GOT3 (cell line): ENCODE measurements around the gene NDUFV3.
"Not testable (repeated sequence)": the region's sequence is repeated elsewhere in the genome, so short reads cannot be mapped to it uniquely, and the experiment has no call there.

Experiments
- DNase-seq: peaks from one replicate; lab custom pipeline; 2025; ENCODE audit warnings: mixed read lengths; lab: John Stamatoyannopoulos, UW

Gene NDUFV3

DNA sequence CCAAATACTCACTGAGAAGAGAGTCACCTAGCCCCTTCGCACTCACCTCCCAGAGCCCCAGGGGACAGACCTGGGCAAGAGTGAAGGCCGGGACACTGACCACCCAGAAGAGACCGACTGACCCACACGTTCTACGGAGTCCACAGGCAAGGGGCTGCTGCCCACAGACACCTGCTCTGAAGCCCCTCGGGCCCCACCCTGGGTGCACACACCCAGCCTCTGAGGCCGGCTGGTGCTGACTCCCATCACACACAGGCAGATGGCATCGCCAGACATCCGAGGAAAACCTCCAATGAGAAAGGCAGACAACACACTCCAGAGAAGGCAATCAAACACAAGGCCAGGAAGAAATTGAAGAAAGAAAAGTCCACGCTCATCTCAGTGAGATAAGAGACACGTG, 35.9 kb upstream of the NDUFV3 start:
- no peak for DNase-seq

DNA sequence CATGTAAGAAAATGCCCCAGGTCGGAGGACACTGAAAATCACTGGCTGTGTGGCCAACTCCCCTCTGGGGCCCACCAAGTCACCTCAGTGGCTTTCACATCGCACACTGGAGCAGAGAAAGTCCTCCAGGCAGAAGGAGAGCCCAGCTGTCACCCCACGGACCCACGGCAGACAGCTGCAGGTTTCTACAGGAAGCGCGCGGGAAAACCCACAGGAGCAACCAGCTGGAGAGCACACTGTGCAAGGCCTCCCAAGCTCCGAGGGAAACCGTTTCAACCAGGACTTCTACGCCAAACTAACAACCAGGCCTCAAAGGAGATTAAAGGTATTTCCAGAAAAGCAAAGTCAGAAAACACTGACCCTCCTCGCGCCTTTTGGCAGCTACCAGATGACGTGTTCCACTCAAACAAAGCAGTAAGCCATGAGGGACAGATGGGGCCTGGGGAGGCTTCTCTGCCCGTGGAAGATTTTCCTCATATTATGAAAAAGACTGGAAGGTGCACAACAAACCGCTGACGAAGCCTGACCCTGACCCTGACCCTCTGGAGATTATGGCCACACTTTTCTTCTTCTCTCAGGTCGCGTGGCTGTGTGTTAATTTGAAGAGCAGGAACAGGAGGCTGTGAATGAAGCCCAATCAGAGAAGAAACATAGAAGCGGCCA, 34.8 kb upstream of the NDUFV3 start:
- DNase-seq = no peak

DNA sequence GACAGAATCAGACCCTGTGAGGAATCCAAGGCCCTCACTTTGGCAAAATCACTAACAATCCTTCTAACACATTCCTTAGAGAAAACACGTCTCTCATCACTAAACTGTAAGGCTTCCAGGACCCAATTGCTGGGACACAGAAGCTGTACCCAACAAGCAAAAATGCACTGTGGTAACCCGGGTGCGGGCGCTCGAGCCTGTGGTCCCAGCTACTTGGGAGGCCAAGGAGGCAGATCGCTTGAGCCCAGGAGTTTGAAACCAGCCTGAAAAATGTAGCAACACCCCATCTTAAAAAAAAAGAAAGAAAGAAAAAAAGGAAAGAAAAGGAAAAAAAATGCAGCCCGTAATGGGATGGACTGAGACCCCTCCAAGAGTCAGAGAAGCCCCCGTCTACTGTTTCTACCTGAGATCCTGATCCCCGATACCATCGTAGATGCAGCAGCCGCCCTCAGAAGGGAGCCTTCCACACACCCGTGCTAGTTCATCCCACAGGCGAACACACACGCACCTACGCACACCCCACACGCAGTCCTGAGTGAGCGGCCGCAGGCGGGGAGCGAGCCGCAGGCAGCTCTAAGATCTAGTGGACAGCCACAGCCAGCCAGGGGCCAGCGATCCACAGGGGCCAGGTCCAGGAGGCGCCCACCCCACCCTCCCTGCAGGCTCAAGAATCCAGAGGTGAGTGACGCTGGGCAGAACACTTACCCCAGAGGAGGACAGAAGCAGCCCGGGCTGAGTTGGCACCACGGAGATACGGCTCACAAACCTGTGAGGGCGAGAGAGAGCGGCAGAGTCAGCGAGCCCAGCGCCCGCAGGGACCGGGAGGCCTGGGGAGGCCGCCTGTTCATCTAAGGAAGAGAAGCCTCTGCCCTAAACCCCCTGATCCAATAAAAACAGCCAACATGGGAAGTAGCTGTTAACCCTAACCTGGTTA, 33.9 kb upstream of the NDUFV3 start:
- DNase-seq = no peak

DNA sequence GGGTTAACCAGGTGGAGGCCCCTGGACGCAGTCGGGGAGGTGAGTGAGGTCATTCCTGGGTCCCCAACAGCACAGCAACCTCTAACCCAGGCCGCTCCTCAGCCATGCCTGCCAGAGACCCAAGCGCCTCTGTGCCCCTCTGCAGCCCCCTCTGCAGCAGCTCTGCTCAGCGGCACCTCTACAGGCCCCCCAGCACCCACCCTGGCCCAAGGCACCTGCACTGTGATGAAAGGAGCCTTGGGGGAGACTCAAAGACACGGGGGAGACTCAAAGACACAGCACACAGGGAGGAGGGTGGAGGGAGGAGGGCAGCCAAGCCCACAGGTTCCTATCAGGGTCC, 33.2 kb upstream of the NDUFV3 start:
- no peak for DNase-seq

DNA sequence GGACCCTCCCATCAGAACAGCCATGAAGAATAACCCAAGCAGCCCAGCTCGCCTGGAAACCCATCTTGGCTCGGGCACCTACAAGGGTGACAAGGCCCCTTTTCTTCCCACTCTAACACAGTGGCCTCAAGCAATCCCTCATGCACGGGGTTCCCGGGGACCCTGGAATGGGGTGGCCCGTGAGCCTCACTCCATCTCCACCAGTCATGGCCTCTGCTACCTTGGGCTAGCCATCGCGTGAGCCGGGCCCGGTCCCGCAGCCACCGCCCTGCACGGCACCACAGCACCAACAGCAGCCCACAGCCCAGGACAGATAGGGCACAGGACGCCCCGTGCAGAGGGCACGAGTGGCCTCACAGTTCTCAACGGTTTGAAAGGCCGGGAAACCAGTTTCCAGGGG, 32.8 kb upstream of the NDUFV3 start:
- no peak for DNase-seq

DNA sequence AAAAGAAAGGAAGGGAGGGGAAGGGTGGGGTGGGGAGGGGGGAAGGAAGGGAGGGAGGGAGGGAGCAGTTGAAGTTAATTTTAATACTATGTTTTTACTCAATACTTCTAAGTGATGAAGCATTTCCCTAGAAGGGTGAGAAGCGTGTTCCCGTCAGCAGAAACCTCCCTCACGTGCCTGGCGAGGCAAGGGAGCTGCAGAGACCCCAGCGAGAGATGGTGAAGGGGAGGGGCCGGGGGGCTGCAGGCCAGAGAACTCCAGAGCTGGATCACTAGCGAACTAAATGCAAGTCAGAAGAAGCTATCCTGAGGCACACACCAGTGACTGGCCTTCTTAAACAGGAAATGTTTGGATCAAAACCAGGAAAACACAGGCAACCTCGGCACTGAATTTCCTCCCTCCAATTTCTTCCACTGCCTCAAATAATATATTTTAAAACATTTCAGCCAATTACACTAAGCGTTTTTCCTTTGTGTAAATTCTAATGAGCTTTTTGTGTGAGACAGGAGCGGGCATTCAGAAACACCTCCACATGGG, 31.7 kb upstream of the NDUFV3 start:
- DNase-seq = no peak

DNA sequence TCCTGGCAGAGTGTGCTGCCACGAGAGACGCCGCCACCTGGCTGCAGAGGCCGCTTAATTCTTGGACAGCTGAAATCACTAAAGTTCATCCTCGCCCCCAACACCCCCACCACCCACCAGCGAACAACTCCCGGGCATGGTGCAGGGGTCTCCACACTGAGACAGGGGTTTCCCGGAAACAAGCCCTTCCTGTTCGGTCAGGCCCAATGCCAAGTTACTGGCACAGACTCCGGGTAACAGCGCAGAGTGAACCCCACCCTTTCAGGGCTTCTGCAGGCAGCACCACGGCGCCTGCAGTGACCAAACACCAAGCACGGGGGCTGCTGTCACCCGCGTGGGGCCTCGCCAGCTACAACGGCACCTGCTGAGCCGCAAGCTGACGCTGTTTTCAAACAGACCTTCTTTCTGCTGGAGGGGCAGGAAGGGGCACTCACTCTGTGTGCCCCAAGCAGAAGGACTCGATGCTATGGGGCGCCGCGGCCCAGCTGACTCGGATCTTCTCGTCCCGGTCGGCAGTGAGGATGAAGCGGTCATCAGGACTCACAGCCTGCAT, 31.2 kb upstream of the NDUFV3 start:
- DNase-seq = no peak

DNA sequence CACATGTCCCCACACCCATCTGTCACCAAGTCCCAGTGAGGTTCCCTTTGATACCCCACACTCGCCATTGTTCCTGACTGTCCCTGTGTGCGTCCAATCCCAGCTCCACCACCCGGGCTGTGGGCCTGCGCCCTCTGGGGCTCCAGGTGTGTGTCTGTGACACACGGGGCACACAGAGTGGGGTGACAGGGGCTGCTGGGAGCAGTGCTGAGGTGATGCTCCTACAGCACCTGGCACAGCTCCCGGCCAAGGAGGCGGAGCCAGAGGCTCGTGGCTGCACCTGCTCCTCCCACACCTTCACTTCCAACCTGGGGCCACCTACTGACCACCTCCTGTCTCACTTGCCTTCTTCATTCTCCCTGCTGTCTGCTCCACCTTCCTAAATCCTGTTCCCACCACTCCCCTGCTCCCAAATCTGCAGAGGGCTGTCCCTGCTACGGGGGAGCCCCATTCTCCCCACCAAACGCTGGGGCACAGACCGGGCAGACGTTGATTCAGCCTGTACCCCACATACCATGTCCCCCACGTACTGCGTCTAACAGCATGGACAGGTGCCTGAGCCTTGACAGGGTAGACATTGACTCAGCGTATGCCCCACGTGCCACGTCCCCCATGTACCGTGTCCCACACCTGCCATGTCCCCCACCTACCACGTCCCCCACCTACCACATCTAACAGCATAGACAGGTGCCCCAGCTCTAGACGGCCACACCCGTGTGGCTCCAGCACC, 30.2 kb upstream of the NDUFV3 start:
- DNase-seq = no peak

DNA sequence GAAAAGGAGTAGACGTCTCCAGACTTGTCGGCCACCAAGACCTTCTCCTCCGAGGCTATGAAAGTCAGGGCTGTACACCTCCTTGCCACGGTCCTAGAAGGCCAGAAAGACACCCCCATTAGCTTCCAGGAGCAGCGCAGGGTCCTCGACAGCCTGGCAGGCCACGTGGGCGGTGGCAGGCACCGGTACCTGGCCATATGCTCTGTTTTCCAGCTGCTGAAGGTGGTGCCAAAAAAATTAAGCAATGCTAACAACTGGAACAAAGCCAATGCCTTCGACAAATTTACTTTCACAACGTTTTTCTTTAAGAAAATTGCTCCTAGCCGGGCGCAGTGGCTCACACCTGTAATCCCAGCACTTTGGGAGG, 29.6 kb upstream of the NDUFV3 start:
- no peak for DNase-seq

DNA sequence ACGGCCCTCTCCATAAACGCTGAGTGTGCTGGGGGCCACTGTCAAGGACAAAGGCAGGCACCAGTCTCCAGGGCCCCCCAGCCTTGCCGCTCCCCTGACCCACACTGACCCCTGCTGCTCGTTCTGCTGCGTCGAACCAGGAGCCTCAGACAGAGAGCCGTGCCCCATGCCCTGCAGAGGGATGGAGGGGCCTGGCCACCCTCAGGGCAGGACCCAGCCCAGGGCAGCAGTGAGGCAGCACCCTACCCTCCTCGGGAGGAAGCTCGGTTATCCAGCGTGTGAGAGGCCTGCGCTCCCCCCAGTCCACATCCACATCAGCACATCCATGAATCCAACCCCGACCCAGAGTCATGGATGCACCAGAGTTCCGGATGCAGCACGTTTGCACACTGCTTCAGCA, 28.8 kb upstream of the NDUFV3 start:
- no peak for DNase-seq

DNA sequence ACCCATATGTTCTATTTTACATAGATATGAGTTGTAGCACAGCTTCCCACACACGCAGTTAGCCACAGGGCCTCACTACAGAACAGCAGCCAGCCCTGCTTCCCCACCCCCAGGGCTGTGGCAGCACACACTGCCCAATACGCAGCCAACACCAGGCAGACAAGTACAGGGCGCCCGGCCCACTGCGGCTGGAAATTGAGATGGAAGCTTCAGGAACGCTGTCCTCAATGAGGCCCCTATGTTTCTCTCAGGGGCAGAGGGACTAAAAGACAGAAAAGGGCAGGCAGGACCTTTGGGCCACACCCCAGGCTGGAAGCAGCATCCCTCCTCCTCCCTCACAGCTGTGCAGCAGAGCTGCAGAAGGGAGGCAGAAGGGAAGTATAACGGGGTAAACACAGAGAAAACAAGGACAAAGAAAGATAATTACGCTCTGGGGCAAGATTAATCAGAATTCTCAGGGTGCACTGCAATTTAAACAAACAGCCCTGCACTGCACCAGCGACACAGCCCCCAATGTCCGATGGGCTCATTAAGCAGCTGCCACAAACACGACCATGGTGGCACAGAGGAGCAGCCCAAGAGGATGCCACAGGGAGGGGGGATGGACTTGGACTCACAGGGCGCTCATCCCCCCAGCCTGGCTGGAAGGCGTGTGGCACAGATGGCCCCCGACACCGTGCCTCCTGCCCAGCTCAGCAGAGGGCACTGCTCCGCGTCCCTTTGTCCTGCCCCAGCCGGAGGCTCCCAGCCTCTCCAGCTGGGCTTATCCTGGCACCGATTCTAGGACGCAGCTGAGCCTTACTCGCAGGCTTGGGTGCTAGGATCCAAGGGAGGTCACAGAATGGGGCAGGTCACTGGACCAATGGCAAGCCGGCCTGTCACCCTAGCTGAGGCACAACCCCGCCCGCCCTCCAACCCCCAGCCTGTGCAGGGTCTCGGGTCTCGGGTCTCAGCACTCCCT, 28.0 kb upstream of the NDUFV3 start:
- DNase-seq = no peak

DNA sequence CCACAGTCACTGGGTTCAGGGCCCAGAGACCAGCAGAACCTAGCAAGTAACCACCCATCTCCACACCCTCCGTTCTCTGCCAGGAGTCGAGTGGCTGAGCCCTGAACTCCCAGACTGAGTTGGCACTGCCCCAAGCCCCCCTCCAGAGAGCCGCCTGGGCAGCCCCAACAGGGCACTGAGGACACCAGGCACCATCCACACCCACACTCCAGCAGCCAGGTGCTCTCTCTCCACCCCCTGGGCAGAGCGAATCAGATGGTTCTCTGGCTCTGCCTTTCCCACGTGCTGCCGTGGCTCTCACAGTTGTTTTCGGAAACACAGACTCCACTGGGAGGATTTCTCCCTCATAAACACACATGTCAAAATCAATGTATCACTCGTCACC, 27.3 kb upstream of the NDUFV3 start:
- DNase-seq = no peak

DNA sequence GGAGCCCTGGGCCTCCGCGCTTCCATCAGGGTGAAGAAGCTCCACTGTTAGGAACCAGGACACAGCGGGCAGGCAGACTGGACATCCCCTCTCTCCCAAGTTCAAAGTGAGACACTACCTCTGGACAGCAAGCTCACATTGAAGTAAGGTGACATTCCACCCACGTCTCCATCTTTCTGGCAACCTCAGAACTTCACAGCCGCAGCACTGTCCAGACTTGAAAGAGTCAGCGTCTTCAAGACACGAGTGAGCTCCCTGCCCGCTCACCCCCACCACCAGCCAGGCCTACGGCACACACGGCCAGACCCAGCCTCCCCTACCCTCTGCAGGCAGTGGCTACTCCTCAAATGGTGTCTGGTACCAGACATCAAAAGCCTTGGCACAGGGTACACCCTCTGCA, 24.9 kb upstream of the NDUFV3 start:
- DNase-seq = no peak

DNA sequence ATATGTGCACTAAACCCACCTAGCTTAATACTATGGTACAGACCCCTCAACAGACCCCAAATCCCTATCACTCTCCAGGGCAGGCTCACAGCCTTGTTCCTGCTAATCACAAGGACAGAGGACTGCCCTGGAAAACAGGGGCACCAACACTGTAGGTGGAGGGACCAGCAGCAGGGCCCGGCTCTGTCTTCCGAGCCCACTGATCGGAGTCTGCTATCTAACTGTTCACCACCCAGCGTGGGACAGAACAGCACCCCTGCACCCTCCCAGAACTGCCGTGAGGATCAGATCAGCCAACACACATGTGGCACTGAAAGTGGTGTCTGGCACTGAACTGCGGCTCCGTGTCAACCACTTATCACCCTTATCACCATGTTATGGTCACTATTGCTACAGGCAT, 20.0 kb upstream of the NDUFV3 start:
- DNase-seq = no peak

DNA sequence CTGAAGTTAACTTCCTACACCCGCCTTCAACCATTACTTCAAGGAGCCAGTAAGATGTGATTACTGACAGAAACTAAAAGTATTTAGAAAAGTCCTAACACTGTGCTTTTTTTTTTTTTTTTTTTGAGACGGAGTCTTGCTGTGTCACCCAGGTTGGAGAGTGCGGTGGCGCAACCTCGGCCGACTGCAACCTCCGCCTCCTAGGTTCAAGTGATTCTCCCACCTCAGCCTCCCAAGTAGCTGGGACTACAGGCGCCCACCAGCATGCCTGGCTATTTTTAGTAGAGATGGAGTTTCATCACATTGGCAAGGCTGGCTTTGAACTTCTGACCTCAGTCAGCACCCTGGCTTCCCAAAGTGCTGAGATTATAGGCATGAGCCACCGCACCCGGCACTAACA, 17.3 kb upstream of the NDUFV3 start:
- not testable (repeated sequence) for DNase-seq

DNA sequence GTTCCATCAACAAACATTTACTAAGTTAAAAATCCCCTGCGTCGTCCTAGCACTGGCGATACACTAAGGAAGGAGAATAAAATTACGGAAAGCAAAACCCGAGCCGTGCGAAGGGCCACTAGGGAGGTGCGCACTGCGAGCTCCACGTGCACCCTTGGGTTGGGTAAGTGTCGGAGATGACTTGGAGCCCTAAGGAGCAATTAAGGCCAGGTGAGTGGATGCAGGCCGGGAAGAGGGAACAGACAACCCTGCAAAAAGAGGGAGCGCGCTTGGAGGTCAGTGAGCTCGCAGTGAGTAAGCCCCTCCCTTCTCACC, 14.5 kb upstream of the NDUFV3 start:
- DNase-seq = no peak

DNA sequence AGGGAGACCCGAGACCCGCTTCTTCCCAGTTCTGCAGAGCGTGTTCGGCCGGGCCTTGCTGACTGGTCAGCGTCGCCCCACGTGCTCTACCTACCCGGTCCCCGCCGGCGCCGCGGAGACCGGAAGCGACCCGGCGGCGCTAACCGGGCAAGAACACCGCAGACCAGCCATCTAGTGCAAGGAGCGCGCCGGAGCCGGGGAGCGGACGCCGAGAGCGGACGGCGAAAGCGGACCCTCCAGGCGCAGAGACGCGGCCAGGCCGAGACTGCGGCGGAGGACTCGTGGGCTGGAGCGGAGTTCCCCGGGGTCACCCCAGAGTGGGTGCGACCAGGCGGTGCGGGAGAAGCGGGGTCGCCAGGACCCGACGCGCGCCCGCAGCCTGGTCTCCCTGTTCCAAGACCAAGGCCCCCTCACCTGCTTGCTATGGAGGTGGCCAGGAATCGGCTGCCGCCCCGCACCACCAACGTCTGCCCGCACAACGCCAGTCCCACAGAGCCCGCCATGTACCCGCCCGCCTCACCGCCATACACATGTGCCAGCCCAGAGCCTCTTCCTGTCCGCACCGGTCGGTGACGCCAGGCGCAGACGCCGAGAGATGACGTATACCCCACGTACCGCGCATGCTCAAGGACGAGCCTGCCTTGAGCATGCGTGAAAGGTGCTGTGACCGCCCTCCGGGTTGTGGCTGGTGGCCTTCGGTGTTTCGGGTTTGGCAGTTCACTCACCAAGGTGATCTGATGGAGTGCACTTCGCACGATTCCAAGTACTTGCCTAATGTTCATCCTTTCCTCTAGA, 13.9 kb upstream of the NDUFV3 start, which contains the start of gene WDR4:
Gene WDR4 (minus strand): TSS at position 547 of the 795 bp plus-strand sequence. CDS start 44 bp downstream, at position 503.
- DNase-seq = peak; percentile 85

DNA sequence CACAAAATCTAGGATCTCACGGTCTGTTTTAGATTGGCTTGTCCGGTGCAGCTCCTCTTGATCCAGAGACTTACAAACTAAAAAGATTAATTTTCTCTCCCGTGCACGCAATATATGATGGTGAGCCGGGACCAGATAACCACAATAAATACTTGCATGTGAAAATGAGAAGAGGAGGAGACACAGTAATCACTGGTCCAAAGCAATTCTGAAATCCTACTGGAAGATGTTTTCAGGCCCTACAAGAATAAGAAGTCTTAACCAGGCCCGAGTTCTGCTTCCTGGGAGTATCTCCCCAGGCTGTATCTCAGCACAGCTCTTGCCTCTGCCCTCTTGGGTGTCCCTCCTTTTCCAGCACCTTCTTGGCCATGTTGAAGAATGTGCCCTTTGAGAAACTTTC, 12.8 kb upstream of the NDUFV3 start:
- DNase-seq = no peak

DNA sequence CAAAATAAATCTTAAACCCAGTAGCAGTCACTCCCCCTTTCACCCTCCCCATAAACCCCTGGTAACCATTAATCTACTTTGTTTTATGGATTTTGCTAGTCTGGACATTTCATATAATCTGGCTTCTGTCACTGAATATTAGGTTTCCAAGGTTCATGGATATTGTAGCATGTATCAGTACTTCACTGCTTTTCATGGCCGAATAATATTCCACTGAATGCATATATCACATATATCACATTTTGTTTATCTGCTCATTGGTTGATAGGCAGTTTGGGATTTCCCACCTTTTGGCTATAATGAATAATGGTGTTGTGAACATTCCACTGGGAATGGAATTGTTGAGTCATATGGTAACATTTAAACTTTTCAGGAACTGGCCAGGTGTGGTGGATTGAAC, 9.2 kb upstream of the NDUFV3 start:
- DNase-seq = no peak

DNA sequence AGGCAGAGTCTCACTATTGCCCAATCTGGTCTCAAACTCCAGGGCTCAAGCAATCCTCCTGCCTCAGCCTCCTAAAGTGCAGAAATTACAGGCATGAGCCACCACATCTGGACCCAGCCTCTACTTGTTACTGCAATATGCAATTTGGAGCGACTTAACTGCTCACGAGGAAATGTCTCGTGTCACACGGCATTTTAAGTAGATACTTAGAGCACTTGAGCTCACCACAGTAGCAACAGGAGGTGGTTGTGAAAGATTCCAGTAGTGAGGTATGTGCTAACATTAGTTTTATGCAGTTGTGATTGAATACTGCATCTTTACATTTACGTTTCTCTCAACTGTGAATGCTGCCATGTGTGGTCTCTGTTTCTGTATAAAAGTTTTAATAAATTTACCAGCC, 5.8 kb upstream of the NDUFV3 start:
- no peak for DNase-seq

DNA sequence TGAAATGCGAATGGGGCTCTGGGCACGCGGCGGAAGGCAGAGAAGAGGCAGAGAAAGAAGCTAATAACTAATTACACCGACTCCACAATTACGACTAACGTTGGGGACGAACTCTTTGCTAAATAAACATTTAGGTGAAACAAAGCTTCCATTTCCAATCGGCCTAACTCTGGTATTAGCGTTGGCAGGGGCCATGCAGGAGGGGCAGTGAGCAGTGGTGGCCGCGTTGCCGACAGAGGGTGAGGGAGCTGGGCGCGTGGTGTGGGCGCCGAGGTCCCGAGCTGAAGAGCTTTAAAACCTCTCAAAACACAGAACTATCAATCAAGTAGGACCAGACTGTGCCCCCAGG, 553 bp upstream of the NDUFV3 start:
- no peak for DNase-seq
